Activated T-cell treated with anti-CD3 and anti-CD28 coated beads for 24 hours (primary cell): ENCODE results near the gene TFEB.
A peak's percentile ranks its signal among the peaks of the same experiment; 100 is the strongest.

Experiments used
- DNase-seq: peaks from one replicate; pipeline ENCODE4 v3.0.0-alpha.2; 2020; ENCODE audit warnings: low read depth

The TFEB gene

GRCh38 chr6:41736800-41737555 is 1.6 kb upstream of the TFEB start:
- DNase-seq: no peak

- no peak for DNase-seq
These were observed 852 bp upstream of the TFEB start for GRCh38 chr6:41736186-41736733.

GRCh38 chr6:41734666-41735426 is 562 bp downstream of the TFEB start:
- DNase-seq: peak; percentile 46

- DNase-seq: peak; percentile 39
These were observed 1.4 kb downstream of the TFEB start for GRCh38 chr6:41733707-41734665.

- DNase-seq: no peak
These were observed 2.1 kb downstream of the TFEB start for GRCh38 chr6:41733360-41733706.

GRCh38 chr6:41732591-41733359 is 2.6 kb downstream of the TFEB start:
- DNase-seq: peak; percentile 32

GRCh38 chr6:41732149-41732548 is 3.3 kb downstream of the TFEB start:
- DNase-seq: no peak

GRCh38 chr6:41731561-41732086 is 3.8 kb downstream of the TFEB start:
- DNase-seq: no peak

- DNase-seq: no peak
These were observed 4.6 kb downstream of the TFEB start for GRCh38 chr6:41730531-41731436.

GRCh38 chr6:41729624-41730023 is 5.8 kb downstream of the TFEB start:
- no peak for DNase-seq

- DNase-seq: no peak
These were observed 6.5 kb downstream of the TFEB start for GRCh38 chr6:41728954-41729353.

- no peak for DNase-seq
These were observed 7.1 kb downstream of the TFEB start for GRCh38 chr6:41728073-41728936.

- no peak for DNase-seq
These were observed 7.7 kb downstream of the TFEB start for GRCh38 chr6:41727705-41728072.

GRCh38 chr6:41726876-41727275 is 8.5 kb downstream of the TFEB start:
- no peak for DNase-seq

- no peak for DNase-seq
These were observed 10.6 kb downstream of the TFEB start for GRCh38 chr6:41724586-41725501.

GRCh38 chr6:41724228-41724580 is 11.2 kb downstream of the TFEB start:
- no peak for DNase-seq

- no peak for DNase-seq
These were observed 11.7 kb downstream of the TFEB start for GRCh38 chr6:41723530-41724227.
